Ishikawa (cell line): ENCODE data around the gene PSRC1.

ENCODE experiments used
- CEBPB ChIP-seq: IDR thresholded peaks from 2 replicates; pipeline ENCODE4 v1.6.1; 2012
- CREB1 ChIP-seq: IDR thresholded peaks from 2 replicates; pipeline ENCODE4 v1.6.1; 2012; ENCODE audit warnings: low read depth
- EP300 ChIP-seq: IDR thresholded peaks from 2 replicates; pipeline ENCODE4 v1.6.1; 2012; ENCODE audit warnings: borderline replicate concordance
- MAX ChIP-seq: IDR thresholded peaks from 2 replicates; pipeline ENCODE4 v1.6.1; 2012
- REST ChIP-seq: IDR thresholded peaks from 2 replicates; pipeline ENCODE4 v1.6.1; 2012; ENCODE audit warnings: low read depth, mild to moderate bottlenecking
- TEAD4 ChIP-seq: IDR thresholded peaks from 2 replicates; pipeline ENCODE4 v1.6.1; 2012

GRCh38 chr1:109312246-109312645 lies 29.3 kb upstream of the PSRC1 start:
- no peak for TF ChIP-seq REST
- TF ChIP-seq CREB1: no peak
- no peak for TF ChIP-seq CEBPB
- no peak for TF ChIP-seq TEAD4
- TF ChIP-seq EP300: no peak
- no peak for TF ChIP-seq MAX
